T1000 (cell line): ENCODE results near the gene TSPAN4.
A peak's percentile ranks its signal among the peaks of the same experiment; 100 is the strongest.

Source experiments
- DNase-seq: peaks from one replicate; lab custom pipeline; 2025; ENCODE audit warnings: mixed read lengths; lab: John Stamatoyannopoulos, UW

TSPAN4 gene

GRCh38 chr11:842370-843002 is at the start of gene TSPAN4, which contains the start of gene POLR2L:
Gene TSPAN4 (plus strand): TSS chr11:842852. CDS start chr11:850305, 7,453 bp downstream.
Gene POLR2L (minus strand): TSS chr11:842529. CDS start chr11:842508, 21 bp downstream.
- DNase-seq: peak; percentile 79

GRCh38 chr11:792873-793272 is 49.8 kb upstream of the TSPAN4 start:
- DNase-seq: no peak

- no peak for DNase-seq
These were observed 49.1 kb upstream of the TSPAN4 start for GRCh38 chr11:793556-793955.

GRCh38 chr11:794013-794765 is 48.5 kb upstream of the TSPAN4 start:
- DNase-seq: no peak

- no peak for DNase-seq
These were observed 47.7 kb upstream of the TSPAN4 start for GRCh38 chr11:794766-795633.

GRCh38 chr11:795634-796564 is 46.8 kb upstream of the TSPAN4 start:
- peak; percentile 76 for DNase-seq

- DNase-seq: no peak
These were observed 45.9 kb upstream of the TSPAN4 start for GRCh38 chr11:796565-797295.

- DNase-seq: peak; percentile 67
These were observed 45.2 kb upstream of the TSPAN4 start for GRCh38 chr11:797296-798092.

GRCh38 chr11:798093-798713 is 44.4 kb upstream of the TSPAN4 start, which contains the start of gene SLC25A22:
Gene SLC25A22 (minus strand): TSS chr11:798281. CDS start chr11:795006, 3,275 bp downstream.
- DNase-seq: peak; percentile 67

GRCh38 chr11:799641-800316 is 42.9 kb upstream of the TSPAN4 start:
- DNase-seq: no peak

- DNase-seq: no peak
These were observed 42.2 kb upstream of the TSPAN4 start for GRCh38 chr11:800473-800872.

- DNase-seq: no peak
These were observed 41.4 kb upstream of the TSPAN4 start for GRCh38 chr11:801097-801780.

- no peak for DNase-seq
These were observed 40.5 kb upstream of the TSPAN4 start for GRCh38 chr11:802018-802617.

GRCh38 chr11:802693-803466 is 39.8 kb upstream of the TSPAN4 start:
- no peak for DNase-seq

GRCh38 chr11:803467-803742 is 39.2 kb upstream of the TSPAN4 start:
- no peak for DNase-seq

GRCh38 chr11:803770-804598 is 38.7 kb upstream of the TSPAN4 start:
- DNase-seq: no peak
